ENCODE measurements around the gene GPR89B. TPM values are rescaled to one million over a fixed set of nuclear protein-coding genes. Genes with fewer than 3 reads are reported as not detected.
"Not testable (repeated sequence)": the region's sequence is repeated elsewhere in the genome, so short reads cannot be mapped to it uniquely, and the experiment has no call there.

Gene GPR89B
- total RNA-seq, 1 donor from 2014 or later: 22.7 TPM

DNA sequence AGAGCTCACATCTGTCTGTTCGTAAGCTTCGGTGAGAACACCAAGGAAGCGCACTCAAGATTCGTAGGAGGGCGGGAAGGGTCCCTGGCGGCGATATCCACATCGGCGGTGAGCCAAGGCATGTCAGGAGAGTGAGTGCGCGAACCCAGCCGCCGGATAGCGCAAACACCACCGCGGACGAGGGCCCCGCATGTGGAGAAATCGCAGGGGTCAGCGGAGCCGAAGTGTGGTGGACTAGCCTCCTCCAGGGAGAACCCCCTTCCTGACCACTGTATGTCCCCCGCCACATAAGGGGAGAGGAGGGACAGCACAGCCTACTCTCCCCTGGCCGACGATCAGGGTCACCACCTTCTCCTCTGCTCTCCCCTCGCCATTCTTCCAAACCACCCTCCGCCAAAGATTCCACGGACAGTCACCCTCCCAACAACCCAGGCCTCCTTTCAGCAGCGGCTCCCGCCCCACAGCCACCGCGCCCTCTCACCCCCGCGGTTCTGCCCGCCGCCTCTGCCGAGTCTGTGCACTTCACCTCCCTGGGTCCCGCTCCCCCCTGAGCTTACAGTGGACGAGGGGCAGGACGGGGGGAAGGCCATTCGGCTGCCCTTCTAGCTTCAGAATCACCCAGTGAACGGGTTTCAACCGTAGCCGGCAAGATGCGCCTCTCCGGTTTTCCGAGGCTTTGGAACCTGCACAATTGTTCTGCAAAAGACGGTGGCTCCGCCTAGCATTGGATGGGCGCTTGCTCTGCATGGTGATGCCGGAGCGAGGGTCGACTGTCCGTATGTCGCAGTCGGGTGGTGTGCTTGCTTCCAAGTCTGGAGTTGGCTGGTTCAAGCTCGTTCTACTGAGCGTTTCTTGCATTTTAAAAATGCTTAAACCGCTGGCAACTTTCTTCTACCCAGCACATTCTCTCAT is 86.3 kb downstream of the GPR89B start:
- not testable (repeated sequence) for H3K27ac Mint-ChIP-seq; DNase-seq (ENCODE audit: low spot score, unreplicated experiment); H3K4me1 Mint-ChIP-seq (ENCODE audit: low read depth); H3K36me3 Mint-ChIP-seq (ENCODE audit: insufficient read depth); H3K9me3 Mint-ChIP-seq (ENCODE audit: low read depth)
- Mint-ChIP-seq H3K27me3 (peaks cover 64% of the 10 kb centered on the region), H3K4me3 (ENCODE audit: low read depth) (peak overlapping the region; percentile 51)

DNA sequence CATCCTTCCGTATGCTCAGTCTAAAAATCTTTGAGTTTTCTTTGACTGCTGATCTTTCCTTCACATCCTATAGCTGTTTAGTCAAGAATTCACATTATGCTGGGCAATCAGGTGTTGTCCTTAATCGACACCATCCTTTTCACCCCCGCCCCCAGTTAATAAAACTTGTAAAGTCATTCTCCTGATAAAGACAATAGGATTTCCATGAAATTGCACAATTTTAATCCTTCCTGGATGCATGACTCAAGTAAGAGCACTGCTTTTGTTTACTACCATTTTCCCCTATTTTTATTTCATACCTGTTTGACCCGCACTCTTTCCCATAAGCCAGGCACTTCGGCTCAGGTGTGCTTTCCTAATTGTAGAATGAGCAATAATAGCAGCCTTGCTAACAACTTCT is 96.7 kb downstream of the GPR89B start:
- not testable (repeated sequence) for H3K4me1 Mint-ChIP-seq (ENCODE audit: low read depth); H3K27me3 Mint-ChIP-seq; H3K27ac Mint-ChIP-seq; DNase-seq (ENCODE audit: low spot score, unreplicated experiment); H3K36me3 Mint-ChIP-seq (ENCODE audit: insufficient read depth); H3K4me3 Mint-ChIP-seq (ENCODE audit: low read depth); H3K9me3 Mint-ChIP-seq (ENCODE audit: low read depth)

DNA sequence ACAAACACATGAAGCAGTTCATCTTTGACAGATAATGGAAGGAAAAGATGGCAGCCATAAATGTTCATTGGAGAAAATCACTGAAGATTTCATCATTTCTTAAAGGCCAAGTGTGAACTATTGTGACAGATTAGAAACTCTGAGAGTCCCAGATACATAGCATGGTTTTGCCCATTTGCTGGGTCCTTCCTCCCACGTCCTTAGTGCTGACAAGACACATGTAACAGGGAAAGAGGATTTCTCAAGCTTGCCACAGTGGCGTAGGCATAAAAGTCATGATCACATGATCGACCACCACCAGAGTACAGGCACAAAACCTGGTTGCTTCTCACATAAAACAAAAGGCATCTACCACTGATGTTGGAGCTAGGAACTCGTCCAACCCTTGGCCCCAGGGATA is 98.8 kb downstream of the GPR89B start:
- not testable (repeated sequence) for H3K27me3 Mint-ChIP-seq; DNase-seq (ENCODE audit: low spot score, unreplicated experiment); H3K9me3 Mint-ChIP-seq (ENCODE audit: low read depth); H3K4me3 Mint-ChIP-seq (ENCODE audit: low read depth); H3K27ac Mint-ChIP-seq; H3K36me3 Mint-ChIP-seq (ENCODE audit: insufficient read depth); H3K4me1 Mint-ChIP-seq (ENCODE audit: low read depth)

DNA sequence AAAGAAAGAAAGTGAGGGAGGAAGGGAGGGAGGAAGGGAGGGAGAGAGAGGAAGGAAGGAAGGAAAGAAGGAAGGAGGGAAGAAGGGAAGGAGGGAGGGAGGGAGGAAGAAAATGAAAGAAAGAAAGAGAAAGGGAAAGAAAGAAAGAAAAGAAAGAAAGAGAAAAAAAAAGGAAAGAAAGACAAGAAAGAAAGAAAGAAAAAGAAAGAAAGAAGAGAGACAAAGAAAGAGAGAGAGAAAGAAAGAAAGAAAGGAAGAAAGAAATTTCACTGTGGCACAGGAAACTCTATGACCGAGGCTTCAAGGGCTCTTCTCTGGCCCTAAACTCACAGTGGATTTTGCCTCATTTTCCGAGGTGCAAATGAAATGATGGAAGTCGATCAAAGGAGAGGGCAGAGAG is 104.0 kb downstream of the GPR89B start:
- H3K9me3 Mint-ChIP-seq (ENCODE audit: low read depth); H3K4me3 Mint-ChIP-seq (ENCODE audit: low read depth); H3K27ac Mint-ChIP-seq; H3K36me3 Mint-ChIP-seq (ENCODE audit: insufficient read depth); DNase-seq (ENCODE audit: low spot score, unreplicated experiment); H3K4me1 Mint-ChIP-seq (ENCODE audit: low read depth): not testable (repeated sequence)
- peaks cover 11% of the 10 kb centered on the region for H3K27me3 Mint-ChIP-seq

DNA sequence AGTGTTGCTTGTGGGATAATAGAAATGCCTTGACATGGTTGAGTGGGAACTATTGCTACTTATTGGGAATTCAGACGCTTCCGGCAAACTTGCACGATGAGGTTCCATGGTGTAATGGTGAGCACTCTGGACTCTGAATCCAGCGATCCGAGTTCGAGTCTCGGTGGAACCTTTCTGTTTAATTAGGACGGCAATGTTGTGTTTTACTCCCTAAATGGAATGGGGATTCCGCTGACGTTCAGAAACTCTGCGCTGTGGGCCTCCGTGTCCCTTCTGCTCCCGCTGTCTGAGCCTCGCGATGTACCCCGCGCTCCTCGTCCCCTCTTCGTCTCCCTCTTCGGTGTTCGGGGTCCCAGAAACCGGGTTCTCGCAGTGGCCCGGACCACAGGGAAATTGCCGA is 104.5 kb downstream of the GPR89B start:
- peaks cover 11% of the 10 kb centered on the region for H3K27me3 Mint-ChIP-seq
- H3K4me1 Mint-ChIP-seq (ENCODE audit: low read depth); H3K9me3 Mint-ChIP-seq (ENCODE audit: low read depth); H3K36me3 Mint-ChIP-seq (ENCODE audit: insufficient read depth); DNase-seq (ENCODE audit: low spot score, unreplicated experiment); H3K4me3 Mint-ChIP-seq (ENCODE audit: low read depth); H3K27ac Mint-ChIP-seq: not testable (repeated sequence)

DNA sequence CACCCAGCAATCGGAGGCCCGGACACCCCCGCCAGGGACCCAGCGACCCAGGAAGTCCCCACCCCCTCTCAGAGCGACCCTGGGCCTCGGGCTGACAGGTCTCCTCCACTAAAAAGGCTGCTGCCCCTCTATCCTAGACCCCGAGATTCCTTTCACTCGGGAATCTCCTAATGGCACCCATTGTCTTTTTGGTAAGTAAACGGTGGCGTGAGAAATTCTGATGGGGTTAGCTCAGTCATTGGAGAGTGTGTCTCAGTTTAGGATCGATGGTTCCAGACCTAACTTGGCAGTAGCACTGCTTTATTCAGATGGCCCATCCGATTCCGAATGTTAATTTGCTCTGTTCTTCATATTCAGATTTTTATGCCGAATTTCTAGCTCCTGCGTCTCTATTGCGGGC is 104.9 kb downstream of the GPR89B start:
- not testable (repeated sequence) for DNase-seq (ENCODE audit: low spot score, unreplicated experiment); H3K27ac Mint-ChIP-seq; H3K36me3 Mint-ChIP-seq (ENCODE audit: insufficient read depth); H3K9me3 Mint-ChIP-seq (ENCODE audit: low read depth); H3K4me1 Mint-ChIP-seq (ENCODE audit: low read depth)
- H3K27me3 Mint-ChIP-seq: peaks cover 11% of the 10 kb centered on the region
- peak overlapping the region; percentile 31 for H3K4me3 Mint-ChIP-seq (ENCODE audit: low read depth)

DNA sequence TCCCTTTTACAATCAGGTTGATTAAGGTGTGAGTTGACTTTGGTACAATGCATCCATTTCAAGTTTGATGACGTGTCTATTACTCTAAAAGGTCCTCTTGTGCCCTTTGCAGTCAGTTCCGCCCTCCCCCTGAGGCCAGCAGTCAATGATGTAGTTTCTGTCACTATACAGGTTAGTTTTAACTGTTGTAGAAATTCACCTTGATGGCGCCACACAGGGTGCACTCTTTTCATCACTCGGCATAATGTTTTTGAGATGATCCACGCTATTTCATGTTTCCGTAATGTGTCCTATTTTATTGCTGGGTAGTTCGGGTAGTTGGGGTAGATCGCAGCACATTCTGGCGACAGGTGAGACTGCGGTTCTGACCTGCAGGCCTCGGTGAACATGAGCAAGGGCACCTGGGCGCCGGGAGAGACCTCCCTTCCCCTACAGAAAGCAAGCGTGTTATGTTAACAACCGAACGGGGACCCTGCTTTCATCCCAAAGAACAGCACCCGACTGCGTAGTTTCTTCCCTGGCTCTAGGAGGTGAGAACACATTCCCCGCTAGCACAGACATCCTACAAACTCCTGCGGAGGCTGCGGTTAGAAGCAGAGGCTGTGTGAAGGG is 109.7 kb downstream of the GPR89B start:
- not testable (repeated sequence) for H3K36me3 Mint-ChIP-seq (ENCODE audit: insufficient read depth); DNase-seq (ENCODE audit: low spot score, unreplicated experiment); H3K27me3 Mint-ChIP-seq; H3K9me3 Mint-ChIP-seq (ENCODE audit: low read depth); H3K4me1 Mint-ChIP-seq (ENCODE audit: low read depth)
- H3K4me3 Mint-ChIP-seq (ENCODE audit: low read depth): peak overlapping the region; percentile 74
- peak overlapping the region; percentile 98 for H3K27ac Mint-ChIP-seq

DNA sequence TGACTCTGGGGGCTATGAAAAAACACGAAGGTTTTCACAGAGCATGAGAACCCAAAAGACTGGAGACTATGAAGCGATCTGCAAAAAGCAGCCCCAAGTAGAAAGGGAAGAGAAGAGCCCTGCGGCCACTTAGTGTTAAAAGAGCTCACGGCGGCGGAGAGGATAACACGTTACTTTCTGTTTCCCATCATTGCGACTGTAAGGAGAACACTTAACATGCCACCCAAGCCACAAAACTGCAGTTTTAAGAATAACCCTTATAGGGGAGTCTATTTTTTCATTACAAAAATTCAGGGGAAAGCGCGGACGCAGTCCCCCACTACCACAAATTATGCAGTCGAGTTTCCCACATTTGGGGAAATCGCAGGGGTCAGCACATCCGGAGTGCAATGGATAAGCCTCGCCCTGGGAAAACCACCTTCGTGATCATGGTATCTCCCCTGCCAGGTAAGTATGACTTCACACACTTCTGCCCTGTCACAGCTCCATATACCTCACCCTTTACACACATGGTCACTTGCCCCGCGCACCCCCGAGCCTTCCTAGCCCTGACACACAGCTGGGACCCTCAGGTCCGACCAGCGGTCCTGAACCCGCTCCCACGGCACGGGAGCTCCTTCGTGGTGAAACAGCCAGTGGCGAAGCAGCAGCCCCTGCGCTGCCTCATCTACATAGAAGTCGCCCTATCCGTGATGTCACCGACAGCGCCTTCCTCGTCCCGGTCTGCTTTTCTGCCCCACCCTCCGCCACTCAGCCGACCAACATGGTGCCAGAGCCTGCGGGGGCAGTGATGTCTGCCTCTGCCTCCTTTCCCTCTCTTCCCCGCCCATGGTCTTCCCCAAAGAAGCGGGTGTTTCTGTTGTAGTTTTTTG is 110.5 kb downstream of the GPR89B start:
- not testable (repeated sequence) for H3K27me3 Mint-ChIP-seq; H3K9me3 Mint-ChIP-seq (ENCODE audit: low read depth); H3K4me1 Mint-ChIP-seq (ENCODE audit: low read depth); H3K36me3 Mint-ChIP-seq (ENCODE audit: insufficient read depth); DNase-seq (ENCODE audit: low spot score, unreplicated experiment)
- H3K4me3 Mint-ChIP-seq (ENCODE audit: low read depth): peak overlapping the region; percentile 74
- H3K27ac Mint-ChIP-seq: peak overlapping the region; percentile 98

Other genes with a start within 250 kb of the GPR89B start
- gene GJA5, start 167.8 kb upstream of the GPR89B start, total RNA-seq: not detected in 2 replicates
- not detected in 2 replicates for gene GJA8, start 25.6 kb upstream of the GPR89B start, total RNA-seq
- gene NBPF11, start 223.9 kb downstream of the GPR89B start, total RNA-seq: 29.7 and 31.0 TPM in 2 replicates